Measurements from ENCODE around the gene GDPD5.
A peak's percentile ranks its signal among the peaks of the same experiment; 100 is the strongest.

Gene GDPD5

DNA sequence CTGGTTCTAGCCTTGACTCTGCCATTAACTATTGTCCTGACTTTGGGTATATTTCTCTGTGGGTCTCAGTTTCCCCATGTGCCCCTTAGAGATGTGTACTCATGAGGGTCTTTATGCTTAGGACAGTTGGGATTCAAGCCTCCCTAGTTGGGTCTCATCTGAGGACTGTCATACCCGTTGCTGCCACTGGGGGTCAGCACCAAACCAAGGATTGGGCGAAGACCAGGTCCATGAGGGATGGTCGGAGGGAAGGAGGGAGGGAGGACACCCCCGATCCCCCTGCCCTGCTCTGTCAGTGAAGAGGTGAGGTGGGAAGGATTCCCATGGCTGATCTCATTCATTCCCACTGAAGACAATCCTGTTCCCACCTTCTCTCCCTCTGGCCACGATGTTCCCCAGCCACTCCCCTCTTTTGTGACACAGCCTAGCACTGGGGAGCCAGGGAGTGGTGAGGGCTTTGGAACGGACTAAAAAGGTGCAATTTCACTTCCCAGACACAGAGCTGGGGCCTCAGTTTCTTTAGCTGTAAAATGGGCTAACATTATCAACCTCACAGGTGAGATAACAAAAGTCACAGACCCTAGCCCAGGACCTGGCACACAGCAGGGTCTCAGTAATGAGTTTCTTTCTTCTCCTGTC, 80.3 kb downstream of the GDPD5 start:
- peak; percentile 85 for DNase-seq (ENCODE audit: low spot score)

DNA sequence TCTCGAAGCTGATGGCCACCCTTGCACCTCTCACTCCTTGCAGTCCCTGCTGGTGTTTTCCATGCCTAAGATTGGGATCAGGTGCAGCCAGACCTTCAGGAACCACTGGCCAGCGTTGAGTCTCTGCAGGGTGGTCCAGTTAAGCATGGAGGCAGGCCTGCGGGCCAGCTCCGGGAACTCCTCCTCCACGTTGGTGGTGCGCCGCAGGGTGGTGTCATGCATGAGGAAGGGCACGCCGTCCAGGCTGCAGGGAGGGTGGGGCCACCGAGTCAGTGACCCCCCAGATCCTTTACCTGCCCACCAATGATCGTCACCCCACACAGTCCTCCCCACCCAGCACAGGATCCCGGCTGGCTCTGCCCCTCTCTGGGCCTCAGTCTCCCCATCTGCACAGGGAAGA, 82.7 kb downstream of the GDPD5 start:
- DNase-seq (ENCODE audit: low spot score): no peak

DNA sequence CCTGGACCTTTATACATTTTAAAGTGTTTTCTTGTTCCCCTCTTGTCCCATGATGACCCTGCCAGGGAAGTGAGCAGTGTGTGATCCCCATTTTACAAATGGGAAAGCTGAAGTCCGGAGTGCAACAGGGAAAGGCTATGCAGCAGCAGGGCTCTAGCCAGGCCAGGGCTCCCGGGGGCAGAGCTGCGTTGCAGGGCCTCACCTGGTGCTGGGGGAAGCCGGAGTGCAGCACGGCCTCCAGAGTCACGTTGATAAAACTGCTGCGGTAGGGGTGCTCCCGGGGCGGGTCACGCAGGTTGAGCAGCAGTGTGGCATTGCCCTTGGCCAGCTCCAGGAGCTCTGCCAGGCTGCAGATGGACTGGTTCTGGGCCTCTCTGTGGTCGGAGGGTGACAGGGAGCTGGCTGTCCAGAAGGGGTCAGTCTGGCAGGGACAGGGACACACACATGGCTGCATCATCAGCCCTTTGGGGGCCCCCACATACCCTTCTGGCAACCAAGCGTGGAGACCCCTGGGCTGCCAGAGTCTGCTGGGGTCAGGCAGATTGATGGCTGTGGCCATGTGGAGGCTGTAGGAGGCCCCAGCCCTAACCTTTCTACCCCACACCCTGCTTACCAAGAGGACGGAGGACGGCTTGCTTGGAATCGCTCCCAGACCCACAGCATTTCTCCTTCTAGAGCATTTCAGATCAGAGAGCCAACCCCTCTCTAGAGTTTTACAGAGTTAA, 83.4 kb downstream of the GDPD5 start:
- no peak for DNase-seq (ENCODE audit: low spot score)

DNA sequence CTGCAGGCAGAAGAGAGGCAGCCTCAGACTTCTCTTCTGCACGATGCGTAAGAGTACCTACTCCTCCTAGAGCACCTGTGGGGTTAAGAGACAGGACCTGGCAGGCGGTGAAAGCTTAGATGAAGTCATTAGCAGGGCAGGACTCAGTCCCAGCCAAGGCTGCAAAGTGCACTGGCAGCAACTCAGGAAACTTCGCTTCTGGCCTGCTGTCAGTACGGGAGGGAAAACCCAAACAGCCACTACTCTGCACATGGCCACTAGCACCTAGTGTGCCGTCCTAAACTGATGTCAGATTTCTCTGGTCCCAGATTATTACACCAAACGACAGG, 84.0 kb downstream of the GDPD5 start:
- DNase-seq (ENCODE audit: low spot score): no peak

- DNase-seq (ENCODE audit: low spot score): no peak
These were observed 84.6 kb downstream of the GDPD5 start for GRCh38 chr11:75440960-75441803.

- no peak for DNase-seq (ENCODE audit: low spot score)
These were observed 86.1 kb downstream of the GDPD5 start for GRCh38 chr11:75439495-75440120.

- no peak for DNase-seq (ENCODE audit: low spot score)
These were observed 86.7 kb downstream of the GDPD5 start for GRCh38 chr11:75439026-75439425.

DNA sequence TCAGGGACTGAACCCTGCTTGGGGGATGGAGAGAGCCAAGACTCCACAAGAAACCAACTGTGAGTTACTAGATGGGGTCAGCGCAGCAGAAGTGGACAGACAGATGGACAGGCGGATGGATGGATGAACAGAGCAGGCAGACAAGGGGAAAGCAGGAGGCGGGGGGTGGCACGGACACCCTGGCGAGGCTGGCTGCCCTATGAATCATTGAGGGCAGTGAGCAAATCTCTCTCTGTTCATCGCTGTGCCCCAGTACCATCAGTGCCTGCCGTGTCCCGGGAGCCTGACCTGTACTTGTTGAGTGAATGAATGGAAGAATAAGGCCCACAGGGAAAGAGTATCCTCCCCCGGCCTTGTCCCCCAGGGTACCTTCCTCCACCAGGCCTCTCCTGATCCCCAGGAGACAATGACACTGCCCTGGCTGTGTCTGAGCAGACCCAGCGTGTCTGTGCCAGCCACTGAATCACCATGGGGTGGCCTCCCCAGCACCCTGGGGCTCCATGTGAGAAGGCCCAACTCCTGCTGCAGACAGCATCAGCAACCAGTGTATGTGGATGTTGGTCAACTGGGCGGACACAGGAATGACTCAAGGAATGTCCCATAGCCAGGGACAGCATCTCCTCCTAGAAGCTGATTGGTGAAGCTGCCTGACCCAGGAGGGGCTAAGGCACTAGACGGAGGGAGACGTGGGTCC, 87.6 kb downstream of the GDPD5 start:
- DNase-seq (ENCODE audit: low spot score): no peak

GRCh38 chr11:75436806-75437205, 88.9 kb downstream of the GDPD5 start:
- no peak for DNase-seq (ENCODE audit: low spot score)

DNA sequence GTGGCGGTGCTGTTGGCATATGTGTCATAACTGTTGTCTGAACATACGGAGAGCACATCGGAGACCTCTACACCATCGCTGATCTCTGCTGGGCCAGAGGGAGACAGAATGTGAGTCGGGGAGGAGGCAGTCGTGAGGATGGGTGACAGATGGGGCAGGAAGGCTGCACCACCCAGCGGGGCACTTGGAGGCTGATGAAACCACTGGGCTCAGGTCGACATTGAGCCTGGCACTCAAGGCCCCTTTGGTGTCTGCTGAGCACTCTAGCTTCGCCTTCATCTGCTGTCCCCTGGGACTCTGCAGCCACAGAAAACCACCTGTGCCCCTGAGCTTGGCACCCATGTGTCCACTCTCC, 90.2 kb downstream of the GDPD5 start:
- no peak for DNase-seq (ENCODE audit: low spot score)

DNA sequence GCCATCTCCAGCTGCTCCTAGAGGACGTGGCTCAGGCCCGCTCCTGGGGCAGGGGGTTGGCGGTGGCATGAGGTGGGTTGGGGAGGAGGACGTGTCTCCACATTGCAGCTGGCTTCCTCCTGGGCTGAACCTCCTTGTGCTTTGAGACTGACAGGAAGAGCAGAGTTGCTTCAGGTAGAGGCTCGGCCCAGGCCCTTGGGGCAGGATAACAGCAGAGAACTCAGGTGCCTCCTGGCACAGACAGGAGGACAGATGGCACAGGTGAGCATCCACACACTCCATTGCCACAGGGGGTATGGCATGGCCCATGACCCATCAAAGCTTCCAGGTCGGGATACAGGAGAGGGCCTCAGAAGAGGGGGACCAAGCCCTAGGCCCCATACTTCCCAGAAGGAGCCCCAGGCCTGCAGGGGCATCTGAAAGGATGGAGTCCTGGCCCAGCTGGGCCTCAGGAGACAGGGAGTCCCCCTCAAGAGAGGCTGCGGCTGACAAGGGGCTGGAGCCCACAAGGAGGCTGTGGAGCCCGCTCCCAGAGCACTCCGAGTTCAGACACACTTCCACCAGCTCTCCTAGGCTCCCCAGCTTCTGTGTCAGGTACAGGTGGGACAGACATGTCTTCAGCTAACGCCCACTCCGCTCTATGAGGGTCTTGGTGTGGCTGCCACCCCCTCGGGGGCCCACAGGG, 90.7 kb downstream of the GDPD5 start:
- DNase-seq (ENCODE audit: low spot score): no peak

DNA sequence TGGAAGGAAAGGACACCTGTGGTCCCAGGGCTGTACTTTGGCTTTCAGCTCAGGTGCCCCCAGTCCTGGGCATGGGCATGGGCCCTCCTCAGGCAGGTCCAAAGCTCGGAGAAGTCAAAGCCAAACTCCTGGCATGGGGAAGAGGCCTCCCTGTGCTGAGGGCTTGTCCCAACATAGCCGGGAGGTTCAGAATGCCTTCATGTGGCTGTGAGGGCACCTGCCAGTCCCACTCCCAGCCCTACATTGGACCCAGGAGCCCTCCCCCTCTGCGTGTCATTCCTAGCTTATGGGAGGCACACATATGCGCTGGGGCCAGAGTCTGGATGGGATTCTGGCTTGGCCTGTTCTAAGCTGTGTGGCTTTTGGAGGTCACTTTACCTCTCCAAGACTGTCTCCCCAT, 91.7 kb downstream of the GDPD5 start:
- no peak for DNase-seq (ENCODE audit: low spot score)

GRCh38 chr11:75433443-75433842, 92.3 kb downstream of the GDPD5 start:
- DNase-seq (ENCODE audit: low spot score): no peak

- no peak for DNase-seq (ENCODE audit: low spot score)
These were observed 92.8 kb downstream of the GDPD5 start, which contains the start of gene KLHL35 for GRCh38 chr11:75432911-75433321. KLHL35 (minus strand) TSS chr11:75433203; CDS start chr11:75430629, 2,574 bp downstream.

GRCh38 chr11:75431533-75432525, 93.9 kb downstream of the GDPD5 start:
- DNase-seq (ENCODE audit: low spot score): no peak

- no peak for DNase-seq (ENCODE audit: low spot score)
These were observed 94.8 kb downstream of the GDPD5 start for GRCh38 chr11:75430714-75431532.

GRCh38 chr11:75429902-75430713, 95.6 kb downstream of the GDPD5 start:
- DNase-seq (ENCODE audit: low spot score): peak; percentile 80

DNA sequence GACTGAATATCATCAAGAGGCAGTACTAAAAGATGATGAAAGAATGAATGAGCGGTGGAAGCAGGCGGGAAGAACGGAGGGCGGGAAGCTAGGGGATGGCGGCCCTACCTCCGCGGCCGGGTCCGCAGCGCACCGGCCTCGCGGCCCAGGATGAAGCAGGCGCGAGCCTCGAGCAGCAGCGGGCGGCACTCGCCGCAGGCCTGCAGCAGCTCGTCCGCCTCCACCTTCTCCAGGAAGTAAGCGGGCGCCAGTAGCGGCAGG, 96.2 kb downstream of the GDPD5 start:
- no peak for DNase-seq (ENCODE audit: low spot score)
